ENCODE data around the gene IL1F10.

DNA sequence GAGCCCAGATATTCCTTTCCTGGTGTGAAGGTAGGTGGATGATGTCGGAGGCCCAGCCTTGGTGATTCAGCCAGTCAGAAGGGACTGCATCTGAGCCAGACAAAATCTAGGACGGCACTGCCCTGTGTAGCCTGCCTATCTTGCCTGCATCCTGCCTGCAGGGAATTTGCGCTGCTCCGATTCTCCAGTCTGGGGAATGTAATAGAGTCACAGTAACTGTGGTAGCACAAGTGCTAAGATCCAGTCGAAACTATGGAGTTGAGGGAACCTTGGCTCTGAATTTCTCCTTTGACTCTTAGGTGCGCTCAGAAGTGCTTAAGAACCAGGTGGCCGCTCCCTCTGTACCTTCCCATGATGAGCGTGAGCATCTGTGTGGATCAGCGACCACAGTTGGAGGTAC is 31.0 kb upstream of the IL1F10 start:
- TF ChIP-seq POLR2AphosphoS5 (IDR thresholded peaks at IDR 0.05; ENCODE audit: low read depth, low read length) (no peak), TAF1 (IDR thresholded peaks at IDR 0.05; ENCODE audit: borderline replicate concordance, insufficient read depth, low read length) (no peak)
